Measurements from ENCODE around the gene PSKH1.
"Not testable (repeated sequence)": the region's sequence is repeated elsewhere in the genome, so short reads cannot be mapped to it uniquely, and the experiment has no call there.

Gene PSKH1

GRCh38 chr16:67963292-67963661 is 70.2 kb downstream of the PSKH1 start:
- DNase-seq (ENCODE audit: low spot score), result no peak

- DNase-seq (ENCODE audit: low spot score), result no peak
These were observed 70.7 kb downstream of the PSKH1 start for GRCh38 chr16:67963662-67964321.

GRCh38 chr16:67964477-67965131 is 71.5 kb downstream of the PSKH1 start:
- no peak for DNase-seq (ENCODE audit: low spot score)

GRCh38 chr16:67965668-67966548 is 72.9 kb downstream of the PSKH1 start:
- DNase-seq (ENCODE audit: low spot score), result no peak

DNA sequence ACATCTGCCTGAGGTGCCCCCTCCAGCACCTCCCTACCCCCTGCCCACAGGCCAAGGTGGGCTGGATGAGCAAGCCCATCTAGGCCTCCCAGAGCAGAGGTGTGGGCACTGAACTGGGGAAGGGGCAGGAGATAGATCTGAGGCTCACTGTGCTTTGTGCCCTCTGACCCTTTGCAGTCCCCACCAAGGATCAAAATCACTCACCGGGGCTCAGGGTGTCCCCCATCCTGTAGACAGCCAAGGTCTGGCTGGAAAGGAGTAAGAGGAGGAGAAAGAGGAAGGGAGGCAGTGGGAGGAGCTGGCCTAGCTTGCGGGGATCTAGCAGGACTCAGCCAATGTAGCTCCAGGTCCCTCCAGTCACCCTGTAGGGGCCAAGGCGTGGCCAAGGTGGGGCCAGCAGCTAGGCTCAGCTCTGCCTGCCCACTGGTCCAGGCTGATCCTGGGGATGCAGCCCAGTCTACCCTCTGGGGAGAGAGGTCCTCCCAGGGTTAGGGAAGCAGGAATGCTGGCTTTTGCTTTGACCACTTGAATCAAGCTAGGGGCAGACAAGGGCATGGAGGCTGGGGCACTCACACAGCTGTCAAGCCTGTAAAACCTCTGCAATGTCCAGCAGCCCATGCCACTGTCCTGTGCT is 73.6 kb downstream of the PSKH1 start:
- no peak for DNase-seq (ENCODE audit: low spot score)

- DNase-seq (ENCODE audit: low spot score), result peak; percentile 47
These were observed 74.3 kb downstream of the PSKH1 start for GRCh38 chr16:67967183-67967957.

GRCh38 chr16:67967958-67968399 is 74.9 kb downstream of the PSKH1 start:
- DNase-seq (ENCODE audit: low spot score), result peak; percentile 59

DNA sequence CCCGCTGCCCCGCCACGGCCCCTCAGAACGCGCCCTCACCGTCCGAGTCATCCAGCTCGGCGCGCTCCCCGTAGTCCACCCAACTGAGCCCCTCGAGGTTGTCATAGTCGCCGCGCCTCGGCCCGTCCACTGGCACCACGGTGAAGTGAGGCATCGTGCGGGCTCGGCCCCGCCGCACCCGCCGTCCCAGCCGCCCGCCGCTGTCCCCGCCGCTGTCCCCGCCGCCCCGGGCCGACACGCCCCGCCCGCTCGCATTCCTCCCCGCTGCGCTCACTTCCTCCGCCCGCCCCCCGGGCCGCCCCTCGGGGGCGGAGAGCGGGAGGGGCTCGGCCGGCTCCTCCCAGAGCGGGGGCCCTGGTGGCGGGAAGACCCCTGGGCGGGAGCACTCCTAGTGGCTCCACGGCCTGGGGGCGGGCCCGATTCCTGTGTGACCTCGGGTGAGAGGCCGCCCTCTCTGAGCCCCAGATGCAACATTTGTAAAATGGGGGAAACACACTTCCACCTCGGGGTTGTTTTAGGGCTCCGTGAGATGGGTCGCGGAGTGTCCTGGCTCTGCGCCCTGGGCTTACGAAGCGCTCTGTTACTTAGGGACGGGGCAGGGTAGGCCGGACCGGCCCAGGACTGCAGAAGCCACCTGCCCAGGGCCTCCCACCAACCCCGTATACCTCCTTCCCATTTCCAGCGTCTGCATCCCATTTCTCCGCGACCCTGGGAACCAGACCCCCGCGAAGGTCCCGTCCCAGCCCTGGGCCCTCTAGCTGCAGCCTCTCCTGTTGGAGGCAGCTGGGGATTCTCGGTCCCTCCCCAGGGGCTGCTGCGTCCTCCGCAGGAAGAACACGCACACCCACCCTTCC is 75.6 kb downstream of the PSKH1 start, which contains the start of gene SLC12A4:
TSS of gene SLC12A4 (minus strand) at position 238 of the 854 bp plus-strand sequence. CDS start at position 154, 84 bp downstream.
- peak; percentile 92 for DNase-seq (ENCODE audit: low spot score)

GRCh38 chr16:67969254-67970039 is 76.4 kb downstream of the PSKH1 start:
- DNase-seq (ENCODE audit: low spot score), result peak; percentile 29

- no peak for DNase-seq (ENCODE audit: low spot score)
These were observed 78.1 kb downstream of the PSKH1 start for GRCh38 chr16:67971111-67971510.

GRCh38 chr16:67972285-67972684 is 79.2 kb downstream of the PSKH1 start:
- not testable (repeated sequence) for DNase-seq (ENCODE audit: low spot score)

DNA sequence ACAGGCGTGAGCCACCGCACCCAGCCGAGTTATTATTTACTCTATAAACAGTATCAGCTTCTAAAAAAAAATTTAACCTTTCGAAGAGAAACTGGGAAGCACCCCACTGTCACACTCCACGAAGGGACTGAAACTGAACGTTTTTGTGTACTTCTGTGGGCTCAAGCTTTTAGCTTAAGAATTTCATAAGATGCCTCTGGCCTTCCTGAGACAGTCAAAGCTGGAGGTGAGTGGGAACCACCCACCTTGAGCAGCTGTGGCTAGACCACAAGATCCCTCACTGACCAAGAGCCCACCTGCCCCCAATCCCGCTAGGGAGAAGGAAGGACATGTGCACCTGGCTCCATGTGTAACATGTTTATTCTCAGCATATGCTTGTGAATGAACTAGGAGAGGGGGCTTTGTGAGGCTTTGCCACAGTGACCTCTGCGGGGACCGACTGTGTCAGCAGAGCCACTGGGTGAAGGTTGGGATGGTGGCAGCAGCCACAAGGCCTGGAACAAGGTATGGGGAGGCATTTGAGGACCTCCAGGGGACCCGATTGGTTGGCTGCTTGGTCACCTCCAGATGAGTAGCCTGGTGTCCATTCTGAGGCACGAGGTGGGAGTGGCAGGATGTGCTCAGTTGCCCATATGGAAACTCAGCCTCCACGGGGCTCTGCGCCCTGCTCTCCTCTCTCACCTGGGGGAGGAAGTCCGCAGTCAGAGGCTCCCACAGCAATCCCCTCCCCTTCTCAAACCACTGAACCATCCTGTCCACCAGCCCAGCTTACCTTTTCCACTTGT is 82.5 kb downstream of the PSKH1 start:
- DNase-seq (ENCODE audit: low spot score), result no peak

GRCh38 chr16:67976205-67976604 is 83.2 kb downstream of the PSKH1 start:
- DNase-seq (ENCODE audit: low spot score), result no peak

DNA sequence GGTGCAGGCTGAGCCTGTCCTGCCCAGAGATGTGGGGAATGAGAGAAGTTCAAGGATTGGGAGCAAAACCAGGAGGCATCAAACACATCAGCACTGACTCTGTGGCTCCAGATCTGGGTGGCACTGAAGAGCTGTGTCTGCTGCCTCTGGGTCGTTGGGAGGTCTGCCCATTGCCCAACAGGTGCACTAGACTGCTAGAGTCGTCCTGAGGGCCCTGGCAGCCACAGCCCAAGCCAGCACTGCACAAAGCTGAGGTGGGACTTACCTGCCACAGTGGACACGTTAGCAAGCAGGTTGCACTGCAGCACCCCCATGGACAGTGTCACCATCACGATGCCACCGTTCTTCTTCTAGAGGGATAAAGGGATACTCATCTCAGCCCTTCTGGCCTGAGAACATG is 84.0 kb downstream of the PSKH1 start:
- DNase-seq (ENCODE audit: low spot score), result no peak

DNA sequence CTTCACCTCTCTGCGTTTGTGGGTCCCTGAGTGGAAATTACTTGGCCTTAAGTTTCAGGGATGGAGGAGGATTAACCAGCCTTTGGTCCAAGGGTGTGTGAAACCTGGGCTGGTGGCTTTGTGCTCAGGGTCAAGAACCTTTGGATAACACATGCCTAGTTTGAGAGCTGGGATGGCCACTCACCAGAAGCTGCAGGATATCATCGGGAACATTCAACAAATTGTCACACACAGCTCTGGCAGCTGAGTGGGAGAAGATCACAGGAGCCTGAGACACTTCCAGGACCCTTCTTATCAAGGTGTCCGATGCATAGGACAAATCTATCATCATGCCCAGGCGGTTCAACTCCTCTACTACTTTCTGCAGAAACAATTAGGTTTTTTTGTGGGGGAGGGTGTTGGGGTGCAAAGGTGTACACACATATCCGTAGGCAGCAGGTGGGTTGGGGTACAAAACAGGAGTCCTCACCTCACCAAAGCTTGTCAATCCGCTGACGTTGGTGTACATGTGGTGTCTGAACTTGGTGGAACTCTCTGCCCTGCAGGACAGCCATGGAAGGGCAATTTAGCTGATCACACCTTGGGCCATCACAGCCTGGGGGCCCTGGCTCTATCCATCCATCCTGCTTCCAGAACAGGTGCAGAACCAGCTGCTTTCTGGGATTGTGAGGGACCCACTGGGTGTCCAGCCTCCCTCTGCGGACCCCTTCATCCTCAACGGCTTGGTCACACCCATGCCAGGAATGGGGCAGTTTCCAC is 84.6 kb downstream of the PSKH1 start:
- DNase-seq (ENCODE audit: low spot score), result no peak
